HEK293 (cell line): ENCODE data around the gene EDIL3.

Experiments
- CTCF ChIA-PET: fragments of 350-600 bp; formaldehyde crosslinking; extraction: SDS; loops from one replicate; lab custom pipeline; 2021; ENCODE audit warnings: antibody characterized with exemption; lab: Yijun Ruan, JAX
- POLR2A ChIA-PET: fragments of 300-600 bp; formaldehyde crosslinking; extraction: SDS; loops from one replicate; lab custom pipeline; 2020; ENCODE audit warnings: antibody characterized with exemption, inconsistent platforms; lab: Yijun Ruan, JAX
- H3K27ac ChIP-seq: fragments of 200-500 bp; sonication (Bioruptor generic); 2 replicates; pipeline ENCODE4 v1.5.1; 2014; ENCODE audit warnings: low read depth, low read length, control low read depth, inconsistent platforms; ENCODE audit errors: extremely low read depth
- H3K36me3 ChIP-seq, 2 experiments: fragments of 200-500 bp in 1 of 2; sonication (Bioruptor generic) in 1 of 2; 1 replicate in 1 of 2; 2 replicates in 1 of 2; pipeline ENCODE4 v1.5.1; 2014 to 2017; ENCODE audit warnings: inconsistent platforms in 2 of 2, low read length in 2 of 2; ENCODE audit not compliant: control insufficient read depth in 2 of 2, insufficient read depth in 1 of 2
- H3K4me1 ChIP-seq: fragments of 200-500 bp; sonication (Bioruptor generic); 2 replicates; pipeline ENCODE4 v1.5.1; 2014; ENCODE audit warnings: mild to moderate bottlenecking, low read length, inconsistent platforms; ENCODE audit not compliant: control insufficient read depth, insufficient read depth
- H3K4me3 ChIP-seq: 2 replicates; pipeline ENCODE4 v1.5.1; 2011; ENCODE audit warnings: low read depth, mild to moderate bottlenecking, control low read depth, low read length, moderate library complexity
- H3K9me3 ChIP-seq: fragments of 200-500 bp; sonication (Bioruptor generic); 2 replicates; pipeline ENCODE4 v1.5.1; 2014; ENCODE audit warnings: low read depth, low read length, inconsistent platforms; ENCODE audit not compliant: control insufficient read depth, insufficient read depth
- CTCF ChIP-seq: fragments of 450-650 bp; formaldehyde crosslinking; IDR thresholded peaks from 2 replicates; pipeline ENCODE4 v1.5.1; 2016; ENCODE audit warnings: missing biosample characterization, missing genetic modification characterization
- ELK4 ChIP-seq: IDR thresholded peaks from 2 replicates; pipeline ENCODE4 v1.6.1; 2011; ENCODE audit warnings: mild to moderate bottlenecking, low read depth, low read length, borderline replicate concordance
- GLIS2 ChIP-seq: fragments of 450-650 bp; formaldehyde crosslinking; IDR thresholded peaks from 2 replicates; pipeline ENCODE4 v1.5.1; 2016; ENCODE audit warnings: missing biosample characterization, missing genetic modification characterization
- KLF8 ChIP-seq: fragments of 450-650 bp; formaldehyde crosslinking; IDR thresholded peaks from 2 replicates; pipeline ENCODE4 v1.5.1; 2016; ENCODE audit warnings: missing biosample characterization, missing genetic modification characterization
- PBX3 ChIP-seq: sonication (generic); formaldehyde crosslinking; IDR thresholded peaks from 2 replicates; pipeline ENCODE4 v1.8.1; 2022; ENCODE audit warnings: mild to moderate bottlenecking, moderate library complexity, missing genetic modification reagents
- SALL2 ChIP-seq: fragments of 450-650 bp; formaldehyde crosslinking; IDR thresholded peaks from 2 replicates; pipeline ENCODE4 v1.5.0; 2017; ENCODE audit warnings: missing biosample characterization, mild to moderate bottlenecking, missing genetic modification characterization, borderline replicate concordance
- ZBTB21 ChIP-seq: fragments of 450-650 bp; formaldehyde crosslinking; IDR thresholded peaks from 2 replicates; pipeline ENCODE4 v1.5.1; 2017; ENCODE audit warnings: missing biosample characterization, missing genetic modification characterization
- ZEB2 ChIP-seq: fragments of 450-650 bp; formaldehyde crosslinking; IDR thresholded peaks from 2 replicates; pipeline ENCODE4 v1.5.1; 2016; ENCODE audit warnings: missing biosample characterization, missing genetic modification characterization
- ZFHX2 ChIP-seq: fragments of 450-650 bp; formaldehyde crosslinking; conservative IDR thresholded peaks from 2 replicates; pipeline ENCODE4 v1.5.1; 2016; ENCODE audit warnings: missing biosample characterization, missing genetic modification characterization
- ZFP41 ChIP-seq: fragments of 450-650 bp; formaldehyde crosslinking; IDR thresholded peaks from 2 replicates; pipeline ENCODE4 v1.5.1; 2016; ENCODE audit warnings: missing biosample characterization, missing genetic modification characterization, borderline replicate concordance
- ZNF16 ChIP-seq: fragments of 450-650 bp; formaldehyde crosslinking; IDR thresholded peaks from 2 replicates; pipeline ENCODE4 v1.5.1; 2016; ENCODE audit warnings: low read depth, missing biosample characterization, missing genetic modification characterization
- ZNF175 ChIP-seq: fragments of 450-650 bp; formaldehyde crosslinking; IDR thresholded peaks from 2 replicates; pipeline ENCODE4 v1.5.1; 2016; ENCODE audit warnings: missing biosample characterization, missing genetic modification characterization
- ZNF202 ChIP-seq: fragments of 450-650 bp; formaldehyde crosslinking; IDR thresholded peaks from 2 replicates; pipeline ENCODE4 v1.5.1; 2016; ENCODE audit warnings: missing biosample characterization, missing genetic modification characterization, borderline replicate concordance
- ZNF23 ChIP-seq: fragments of 450-650 bp; formaldehyde crosslinking; IDR thresholded peaks from 2 replicates; pipeline ENCODE4 v1.5.1; 2016; ENCODE audit warnings: missing biosample characterization, missing genetic modification characterization, borderline replicate concordance
- ZNF354C ChIP-seq: fragments of 450-650 bp; formaldehyde crosslinking; IDR thresholded peaks from 2 replicates; pipeline ENCODE4 v1.5.1; 2016; ENCODE audit warnings: missing biosample characterization, missing genetic modification characterization, low read depth, borderline replicate concordance
- ZNF404 ChIP-seq: fragments of 450-650 bp; formaldehyde crosslinking; IDR thresholded peaks from 2 replicates; pipeline ENCODE4 v1.5.1; 2017; ENCODE audit warnings: missing biosample characterization, missing genetic modification characterization
- ZNF510 ChIP-seq: fragments of 450-650 bp; formaldehyde crosslinking; IDR thresholded peaks from 2 replicates; pipeline ENCODE4 v1.5.1; 2018; ENCODE audit warnings: mild to moderate bottlenecking, missing genetic modification characterization, missing biosample characterization; ENCODE audit not compliant: insufficient replicate concordance
- ZNF555 ChIP-seq: fragments of 450-650 bp; formaldehyde crosslinking; conservative IDR thresholded peaks from 2 replicates; pipeline ENCODE4 v1.5.1; 2017; ENCODE audit warnings: missing biosample characterization, mild to moderate bottlenecking, missing genetic modification characterization, inconsistent platforms
- ZNF571 ChIP-seq: fragments of 450-650 bp; formaldehyde crosslinking; IDR thresholded peaks from 2 replicates; pipeline ENCODE4 v1.5.0; 2017; ENCODE audit warnings: missing biosample characterization, missing genetic modification characterization
- ZNF596 ChIP-seq: fragments of 450-650 bp; IDR thresholded peaks from 2 replicates; pipeline ENCODE4 v1.5.0; 2018; ENCODE audit warnings: missing biosample characterization, mild to moderate bottlenecking, missing genetic modification characterization, moderate library complexity
- ZNF621 ChIP-seq: fragments of 450-650 bp; formaldehyde crosslinking; IDR thresholded peaks from 2 replicates; pipeline ENCODE4 v1.5.1; 2017; ENCODE audit warnings: missing biosample characterization, missing genetic modification characterization
- ZNF624 ChIP-seq: fragments of 450-650 bp; formaldehyde crosslinking; IDR thresholded peaks from 2 replicates; pipeline ENCODE4 v1.5.1; 2017; ENCODE audit warnings: missing biosample characterization, missing genetic modification characterization
- ZNF629 ChIP-seq: fragments of 450-650 bp; formaldehyde crosslinking; IDR thresholded peaks from 2 replicates; pipeline ENCODE4 v1.5.1; 2017; ENCODE audit warnings: missing biosample characterization, missing genetic modification characterization
- ZNF701 ChIP-seq: fragments of 450-650 bp; formaldehyde crosslinking; IDR thresholded peaks from 2 replicates; pipeline ENCODE4 v1.5.1; 2016; ENCODE audit warnings: missing biosample characterization, missing genetic modification characterization
- ZNF707 ChIP-seq: fragments of 450-650 bp; formaldehyde crosslinking; IDR thresholded peaks from 2 replicates; pipeline ENCODE4 v1.5.1; 2016; ENCODE audit warnings: missing biosample characterization, missing genetic modification characterization
- ZNF76 ChIP-seq: fragments of 450-650 bp; formaldehyde crosslinking; IDR thresholded peaks from 2 replicates; pipeline ENCODE4; 2016; ENCODE audit warnings: low read depth, missing biosample characterization, missing genetic modification characterization, borderline replicate concordance
- ZNF776 ChIP-seq: fragments of 450-650 bp; formaldehyde crosslinking; IDR thresholded peaks from 2 replicates; pipeline ENCODE4 v1.5.0; 2017; ENCODE audit warnings: missing biosample characterization, missing genetic modification characterization, borderline replicate concordance
- ZNF843 ChIP-seq: fragments of 450-650 bp; formaldehyde crosslinking; IDR thresholded peaks from 2 replicates; pipeline ENCODE4 v1.5.1; 2016; ENCODE audit warnings: missing biosample characterization, missing genetic modification characterization
- ZSCAN18 ChIP-seq: fragments of 450-650 bp; formaldehyde crosslinking; IDR thresholded peaks from 2 replicates; pipeline ENCODE4 v1.5.1; 2016; ENCODE audit warnings: missing biosample characterization, missing genetic modification characterization

EDIL3 gene

GRCh38 chr5:83924171-83924570 is 460.5 kb downstream of the EDIL3 start:
- TF ChIP-seq ZNF202: no peak
- TF ChIP-seq ZNF596 (tag by site-specific recombination): no peak
- TF ChIP-seq ZNF354C (tag by site-specific recombination): no peak
- TF ChIP-seq ZBTB21 (tag by site-specific recombination): no peak
- no peak for TF ChIP-seq ZNF175 (tag by site-specific recombination)
- TF ChIP-seq ZNF555 (tag by site-specific recombination): no peak
- TF ChIP-seq ZNF843 (tag by site-specific recombination): no peak
- no peak for TF ChIP-seq ZNF16 (tag by site-specific recombination)
- TF ChIP-seq ZNF76: no peak
- TF ChIP-seq ZNF629 (tag by site-specific recombination): no peak
- no peak for TF ChIP-seq ZSCAN18 (tag by site-specific recombination)
- no peak for TF ChIP-seq ZNF707 (tag by site-specific recombination)
- TF ChIP-seq ZNF571 (tag by site-specific recombination): no peak
- no peak for TF ChIP-seq ZFHX2 (tag by site-specific recombination)
- TF ChIP-seq ZNF621 (tag by site-specific recombination): no peak
- TF ChIP-seq PBX3 (CRISPR knock-in tag): no peak
- TF ChIP-seq ELK4: no peak
- TF ChIP-seq ZNF624 (tag by site-specific recombination): no peak
- TF ChIP-seq, all 188 proteins: peak for 0
- no peaks in the 10 kb centered on the region for H3K4me1 ChIP-seq
- POLR2A ChIA-PET: no interaction called here
- CTCF ChIA-PET: interaction anchor here (0.5 to 5.1 kb wide), 5 partner anchors 10 to 1613 kb away, joined by 3 to 61 read pairs (median 3); no protein-coding TSS in a partner anchor
- H3K4me3 ChIP-seq: no peak overlapping the region
- no peak overlapping the region for H3K27ac ChIP-seq
- no peaks in the 10 kb centered on the region for H3K9me3 ChIP-seq
- no peaks in the 10 kb centered on the region for H3K36me3 ChIP-seq

- Histone ChIP-seq H3K9me3 (no peaks in the 10 kb centered on the region), H3K4me1 (no peaks in the 10 kb centered on the region), H3K27ac (no peak overlapping the region), H3K36me3 (no peaks in the 10 kb centered on the region), H3K4me3 (no peak overlapping the region)
- ChIA-PET POLR2A (no interaction called here), CTCF (no interaction called here)
- no peak for TF ChIP-seq ZNF76
- TF ChIP-seq KLF8: no peak
- no peak for TF ChIP-seq CTCF (tag by site-specific recombination)
- TF ChIP-seq ZFHX2 (tag by site-specific recombination): no peak
- TF ChIP-seq ZNF404 (tag by site-specific recombination): no peak
- no peak for TF ChIP-seq SALL2 (tag by site-specific recombination)
- TF ChIP-seq ZFP41 (tag by site-specific recombination): no peak
- TF ChIP-seq ZNF776: no peak
- no peak for TF ChIP-seq GLIS2 (tag by site-specific recombination)
- no peak for TF ChIP-seq ZNF510 (tag by site-specific recombination)
- TF ChIP-seq ZNF701: no peak
- TF ChIP-seq ZNF629 (tag by site-specific recombination): no peak
- TF ChIP-seq ZEB2 (tag by site-specific recombination): no peak
- no peak for TF ChIP-seq ZNF23 (tag by site-specific recombination)
Measured at GRCh38 chr5:83922699-83923098, 462.0 kb downstream of the EDIL3 start.
